BJ (cell line): ENCODE data around the gene ANK2. TPM values are rescaled to one million over a fixed set of nuclear protein-coding genes. Genes with fewer than 3 reads are reported as not detected.

Experiments used
- CTCF ChIA-PET: fragments of 350-600 bp; formaldehyde crosslinking; extraction: SDS; loops from one replicate; lab custom pipeline; 2021; ENCODE audit warnings: antibody characterized with exemption, inconsistent platforms; lab: Yijun Ruan, JAX
- POLR2A ChIA-PET: fragments of 300-600 bp; sonication (Branson Sonifier 250); formaldehyde crosslinking; extraction: SDS; loops from one replicate; lab custom pipeline; 2021; ENCODE audit warnings: antibody characterized with exemption; lab: Charles Lee
- DNase-seq: peaks from one replicate; pipeline ENCODE4 v3.0.0-alpha.2; 2011; ENCODE audit warnings: low read depth
- H3K27me3 ChIP-seq: 2 replicates; pipeline ENCODE4 v1.6.0; 2011; ENCODE audit warnings: low read length; ENCODE audit not compliant: control insufficient read depth, insufficient read depth
- H3K36me3 ChIP-seq: 2 replicates; pipeline ENCODE4 v1.5.1; 2011; ENCODE audit warnings: low read length; ENCODE audit not compliant: control insufficient read depth, insufficient read depth
- H3K4me3 ChIP-seq: 2 replicates; pipeline ENCODE4 v1.5.1; 2011; ENCODE audit warnings: low read depth, mild to moderate bottlenecking, control low read depth, low read length
- CTCF ChIP-seq: IDR thresholded peaks from 2 replicates; pipeline ENCODE4 v1.5.1; 2011; ENCODE audit warnings: low read depth, mild to moderate bottlenecking, control low read depth, inconsistent platforms, low read length, moderate library complexity; ENCODE audit not compliant: insufficient read depth
- polyA plus RNA-seq: library from polyadenylated mRNA; depleted of rRNA; stranded (reverse); fragments of >200 nt; gene quantifications from 2 replicates; pipeline ENCODE4 v1.2.3, GENCODE V29; 2011

Gene ANK2
- polyA plus RNA-seq, 1 experiment: 2.3 TPM

- H3K4me3 ChIP-seq: no peak overlapping the region
- no peaks in the 10 kb centered on the region for H3K27me3 ChIP-seq
- POLR2A ChIA-PET: no interaction called here
- CTCF ChIA-PET: interaction anchor here (1.5 kb wide), 1 partner anchor 20 kb away, joined by 3 read pairs; no protein-coding TSS in a partner anchor
- DNase-seq: no peak
- no peak for TF ChIP-seq CTCF
- no peaks in the 10 kb centered on the region for H3K36me3 ChIP-seq
These were observed 4.4 kb downstream of the ANK2 start for GRCh38 chr4:113053883-113054282.

- DNase-seq: no peak
- no peak for TF ChIP-seq CTCF
- ChIA-PET CTCF (no interaction called here), POLR2A (no interaction called here)
- no peak overlapping the region for H3K4me3 ChIP-seq
- H3K36me3 ChIP-seq: no peaks in the 10 kb centered on the region
- no peaks in the 10 kb centered on the region for H3K27me3 ChIP-seq
These were observed 6.9 kb downstream of the ANK2 start for GRCh38 chr4:113056318-113056717.

GRCh38 chr4:113057891-113058290, 8.4 kb downstream of the ANK2 start:
- Histone ChIP-seq H3K27me3 (no peaks in the 10 kb centered on the region), H3K4me3 (no peak overlapping the region), H3K36me3 (no peaks in the 10 kb centered on the region)
- POLR2A ChIA-PET: no interaction called here
- no peak for TF ChIP-seq CTCF
- CTCF ChIA-PET: no interaction called here
- no peak for DNase-seq

GRCh38 chr4:113059449-113060182, 10.2 kb downstream of the ANK2 start:
- no peaks in the 10 kb centered on the region for H3K27me3 ChIP-seq
- no peak for DNase-seq
- ChIA-PET POLR2A (no interaction called here), CTCF (no interaction called here)
- no peak for TF ChIP-seq CTCF
- H3K4me3 ChIP-seq: no peak overlapping the region
- H3K36me3 ChIP-seq: no peaks in the 10 kb centered on the region

GRCh38 chr4:113060853-113061252, 11.4 kb downstream of the ANK2 start:
- DNase-seq: no peak
- H3K36me3 ChIP-seq: no peaks in the 10 kb centered on the region
- POLR2A ChIA-PET: no interaction called here
- CTCF ChIA-PET: no interaction called here
- no peak for TF ChIP-seq CTCF
- no peaks in the 10 kb centered on the region for H3K27me3 ChIP-seq
- no peak overlapping the region for H3K4me3 ChIP-seq
